ENCODE results near the gene CEP72. TPM values are rescaled to one million over a fixed set of nuclear protein-coding genes. Genes with fewer than 3 reads are reported as not detected.

Gene CEP72
- total and polyA plus RNA-seq, 2 donors (not counting 1 experiment from before 2014, with no cell fraction given) = 7.7 to 32.9 TPM

GRCh38 chr5:579746-580366 lies 32.3 kb upstream of the CEP72 start:
- no peaks in the 10 kb centered on the region for H3K36me3 ChIP-seq (replicated peaks in 1 of 2; ENCODE audit: control extremely low read depth in 1 of 2, control insufficient read depth in 1 of 2, extremely low read depth in 1 of 2, insufficient read depth in 2 of 2, low read length in 1 of 2)
- peaks cover 55% of the 10 kb centered on the region for H3K27me3 Mint-ChIP-seq
- no peaks in the 10 kb centered on the region for H4K20me1 ChIP-seq (ENCODE audit: control insufficient read depth, insufficient read depth, low read length, poor library complexity, severe bottlenecking)
- H3K27me3 ChIP-seq (replicated peaks in 1 of 4; ENCODE audit: control extremely low read depth in 1 of 4, control insufficient read depth in 3 of 4, insufficient read depth in 4 of 4, low read length in 3 of 4) = peaks cover 0 to 42% (median 11%) of the 10 kb centered on the region in 4 experiments
- H3K79me2 ChIP-seq (ENCODE audit: control insufficient read depth, insufficient read depth, low read length) = no peaks in the 10 kb centered on the region
- H3K9me3 Mint-ChIP-seq (ENCODE audit: insufficient read depth) = peaks cover 13% of the 10 kb centered on the region
- ChIA-PET POLR2A (no interaction called here), CTCF (no interaction called here)
- H3K4me1 ChIP-seq (ENCODE audit: control insufficient read depth in 2 of 2, insufficient read depth in 2 of 2, low read length in 2 of 2) = no peaks in the 10 kb centered on the region
- 62% methylated on average over 17 of the region's 17 CpGs for WGBS (ENCODE audit: insufficient coverage)
- H3K9ac ChIP-seq (ENCODE audit: low read length) = no peak overlapping the region
- no peak overlapping the region for H3K27ac Mint-ChIP-seq
- H3K4me3 ChIP-seq (ENCODE audit: control extremely low read depth in 1 of 5, extremely low read depth in 1 of 5, insufficient read depth in 1 of 5, low read depth in 2 of 5, low read length in 4 of 5) = no peak overlapping the region
- no peak overlapping the region for H3K27ac ChIP-seq (ENCODE audit: low read length in 2 of 2)
- no peak for DNase-seq
- intact Hi-C loops (cut with micrococcal nuclease) = no loop called here
- no peak overlapping the region for H3K4me2 ChIP-seq (replicated peaks; ENCODE audit: low read depth, low read length, poor library complexity, severe bottlenecking)
- H3K9me3 ChIP-seq (ENCODE audit: control extremely low read depth in 1 of 3, control insufficient read depth in 2 of 3, insufficient read depth in 1 of 3, low read length in 2 of 3) = peaks cover 0 to 31% (median 24%) of the 10 kb centered on the region in 3 donors
- no peaks in the 10 kb centered on the region for H3K4me1 Mint-ChIP-seq
- no peak overlapping the region for H3K4me3 Mint-ChIP-seq
- H2AFZ ChIP-seq (ENCODE audit: insufficient read depth, low read depth, low read length, poor library complexity, severe bottlenecking) = no peak overlapping the region
- TF ChIP-seq EZH2 (IDR thresholded peaks at IDR 0.05; ENCODE audit: borderline replicate concordance, insufficient read depth, low read depth, low read length, poor library complexity, severe bottlenecking) = no peak
- ATAC-seq (ENCODE audit: low read depth) = no peak

GRCh38 chr5:580436-580835 lies 31.7 kb upstream of the CEP72 start:
- H3K9me3 Mint-ChIP-seq (ENCODE audit: insufficient read depth) = peaks cover 9% of the 10 kb centered on the region
- 11% methylated on average over 4 of the region's 11 CpGs for WGBS (ENCODE audit: insufficient coverage)
- H2AFZ ChIP-seq (ENCODE audit: insufficient read depth, low read depth, low read length, poor library complexity, severe bottlenecking) = no peak overlapping the region
- H3K27me3 ChIP-seq (replicated peaks in 1 of 4; ENCODE audit: control extremely low read depth in 1 of 4, control insufficient read depth in 3 of 4, insufficient read depth in 4 of 4, low read length in 3 of 4) = peaks cover 0 to 41% (median 11%) of the 10 kb centered on the region in 4 experiments
- ChIA-PET CTCF (no interaction called here), POLR2A (no interaction called here)
- intact Hi-C loops (cut with micrococcal nuclease) = no loop called here
- peaks cover 49% of the 10 kb centered on the region for H3K27me3 Mint-ChIP-seq
- DNase-seq (no peak), ATAC-seq (ENCODE audit: low read depth) (no peak)
- no peaks in the 10 kb centered on the region for H3K4me1 ChIP-seq (ENCODE audit: control insufficient read depth in 2 of 2, insufficient read depth in 2 of 2, low read length in 2 of 2)
- no peaks in the 10 kb centered on the region for H3K79me2 ChIP-seq (ENCODE audit: control insufficient read depth, insufficient read depth, low read length)
- no peak overlapping the region for H3K4me2 ChIP-seq (replicated peaks; ENCODE audit: low read depth, low read length, poor library complexity, severe bottlenecking)
- TF ChIP-seq EZH2 (IDR thresholded peaks at IDR 0.05; ENCODE audit: borderline replicate concordance, insufficient read depth, low read depth, low read length, poor library complexity, severe bottlenecking) = no peak
- no peak for TF ChIP-seq CTCF (IDR thresholded peaks at IDR 0.05)
- no peaks in the 10 kb centered on the region for H3K36me3 ChIP-seq (replicated peaks in 1 of 2; ENCODE audit: control extremely low read depth in 1 of 2, control insufficient read depth in 1 of 2, extremely low read depth in 1 of 2, insufficient read depth in 2 of 2, low read length in 1 of 2)
- peaks cover 0 to 26% (median 23%) of the 10 kb centered on the region in 3 donors for H3K9me3 ChIP-seq (ENCODE audit: control extremely low read depth in 1 of 3, control insufficient read depth in 2 of 3, insufficient read depth in 1 of 3, low read length in 2 of 3)
- no peaks in the 10 kb centered on the region for H3K4me1 Mint-ChIP-seq
- H4K20me1 ChIP-seq (ENCODE audit: control insufficient read depth, insufficient read depth, low read length, poor library complexity, severe bottlenecking) = no peaks in the 10 kb centered on the region
- no peak overlapping the region for H3K9ac ChIP-seq (ENCODE audit: low read length)
- H3K4me3 ChIP-seq (ENCODE audit: control extremely low read depth in 1 of 5, extremely low read depth in 1 of 5, insufficient read depth in 1 of 5, low read depth in 2 of 5, low read length in 4 of 5) = no peak overlapping the region
- H3K4me3 Mint-ChIP-seq = no peak overlapping the region
- H3K27ac Mint-ChIP-seq = no peak overlapping the region
- no peak overlapping the region for H3K27ac ChIP-seq (ENCODE audit: low read length in 2 of 2)

Measured in B cell (primary cell).